HG03280 (cell line): ENCODE data around the gene SRRM2.

Source experiments
- ATAC-seq: cut with Tn5 transposase; IDR thresholded peaks from one replicate; pipeline ENCODE4 v1.9.1; 2021; ENCODE audit warnings: mild to moderate bottlenecking, moderate library complexity; ENCODE audit not compliant: unreplicated experiment

Gene SRRM2

GRCh38 chr16:2713985-2714774 is 38.3 kb upstream of the SRRM2 start:
- no peak for ATAC-seq

- ATAC-seq = no peak
These were observed 37.4 kb upstream of the SRRM2 start for GRCh38 chr16:2715064-2715463.

GRCh38 chr16:2715519-2715918 is 36.9 kb upstream of the SRRM2 start:
- ATAC-seq = no peak

GRCh38 chr16:2715966-2716885 is 36.2 kb upstream of the SRRM2 start:
- ATAC-seq = no peak

GRCh38 chr16:2716948-2717347 is 35.5 kb upstream of the SRRM2 start:
- ATAC-seq = no peak

- ATAC-seq = no peak
These were observed 34.8 kb upstream of the SRRM2 start for GRCh38 chr16:2717383-2718263.

- no peak for ATAC-seq
These were observed 32.9 kb upstream of the SRRM2 start for GRCh38 chr16:2719328-2720063.

- ATAC-seq = no peak
These were observed 32.4 kb upstream of the SRRM2 start, which contains the start of gene PRSS27 for GRCh38 chr16:2720064-2720457. Gene PRSS27, minus strand, starts transcription at chr16:2720224. Its CDS starts 64 bp downstream, at chr16:2720160.

GRCh38 chr16:2720719-2721633 is 31.5 kb upstream of the SRRM2 start:
- peak; percentile 80 for ATAC-seq

GRCh38 chr16:2721634-2722173 is 30.7 kb upstream of the SRRM2 start:
- ATAC-seq = peak; percentile 3

- no peak for ATAC-seq
These were observed 28.3 kb upstream of the SRRM2 start for GRCh38 chr16:2724088-2724676.

- ATAC-seq = no peak
These were observed 27.6 kb upstream of the SRRM2 start for GRCh38 chr16:2724816-2725348.

GRCh38 chr16:2726923-2727322 is 25.5 kb upstream of the SRRM2 start:
- no peak for ATAC-seq

GRCh38 chr16:2728034-2728433 is 24.4 kb upstream of the SRRM2 start:
- no peak for ATAC-seq

- ATAC-seq = no peak
These were observed 17.5 kb upstream of the SRRM2 start for GRCh38 chr16:2734844-2735515.

GRCh38 chr16:2736476-2737237 is 15.8 kb upstream of the SRRM2 start:
- no peak for ATAC-seq

GRCh38 chr16:2737238-2737605 is 15.2 kb upstream of the SRRM2 start:
- ATAC-seq = no peak
